ENCODE measurements around the gene RELT. TPM values are rescaled to one million over a fixed set of nuclear protein-coding genes. Genes with fewer than 3 reads are reported as not detected.

Gene RELT
- total RNA-seq, 1 experiment from 2014 or later = 10.2 TPM

GRCh38 chr11:73429121-73429750 lies 53.0 kb downstream of the RELT start:
- H3K27ac Mint-ChIP-seq = peak overlapping the region in 1 of 3 experiments; percentile 53; a peak in 1 of 7 replicates
- Histone ChIP-seq H2BK5ac (ENCODE audit: insufficient read length, low read length) (no peak overlapping the region), H3K27ac (ENCODE audit: insufficient read length, low read depth, low read length) (no peak overlapping the region), H4K5ac (ENCODE audit: insufficient read length, low read depth, low read length) (no peak overlapping the region), H3K79me2 (ENCODE audit: insufficient read depth, low read length) (no peaks in the 10 kb centered on the region), H2BK15ac (ENCODE audit: low read depth, low read length) (no peak overlapping the region), H2BK120ac (ENCODE audit: low read depth, low read length, poor library complexity, severe bottlenecking) (no peak overlapping the region), H4K91ac (ENCODE audit: insufficient read length, low read depth, low read length) (no peak overlapping the region), H3K79me1 (ENCODE audit: insufficient read depth, low read depth, low read length, poor library complexity, severe bottlenecking) (no peaks in the 10 kb centered on the region), H2AK5ac (ENCODE audit: insufficient read length, low read length) (no peak overlapping the region), H3K23ac (ENCODE audit: insufficient read length, low read depth, low read length) (no peak overlapping the region), H3T11ph (ENCODE audit: low read length) (no peak overlapping the region), H3K56ac (ENCODE audit: insufficient read length, low read depth, low read length) (no peak overlapping the region), H2BK20ac (ENCODE audit: low read depth, low read length, poor library complexity, severe bottlenecking) (no peak overlapping the region), H2AFZ (ENCODE audit: low read length) (no peak overlapping the region), H3K4ac (ENCODE audit: low read depth, low read length) (no peak overlapping the region), H3K27me3 (ENCODE audit: insufficient read depth, low read length) (no peaks in the 10 kb centered on the region), H3K14ac (ENCODE audit: insufficient read depth, low read length) (no peak overlapping the region), H3K18ac (ENCODE audit: insufficient read length, low read depth, low read length) (no peak overlapping the region), H4K8ac (replicated peaks; ENCODE audit: insufficient read length, low read depth, low read length) (no peak overlapping the region), H3K23me2 (ENCODE audit: insufficient read length, low read depth, low read length, poor library complexity, severe bottlenecking) (no peaks in the 10 kb centered on the region), H4K20me1 (ENCODE audit: control insufficient read depth, insufficient read depth, insufficient read length) (no peaks in the 10 kb centered on the region), H3K9ac (ENCODE audit: extremely low read depth, insufficient read length, low read length) (no peak overlapping the region), H3K9me3 (ENCODE audit: control insufficient read depth, low read depth, low read length) (no peaks in the 10 kb centered on the region), H3K4me2 (ENCODE audit: insufficient read depth, insufficient read length, low read length) (no peak overlapping the region), H3K4me1 (ENCODE audit: insufficient read depth, low read length) (no peaks in the 10 kb centered on the region; the same call in 1 of the 2 replicates), H2BK12ac (ENCODE audit: insufficient read length, low read depth, low read length) (no peak overlapping the region)
- TF ChIP-seq, protein P1, sequence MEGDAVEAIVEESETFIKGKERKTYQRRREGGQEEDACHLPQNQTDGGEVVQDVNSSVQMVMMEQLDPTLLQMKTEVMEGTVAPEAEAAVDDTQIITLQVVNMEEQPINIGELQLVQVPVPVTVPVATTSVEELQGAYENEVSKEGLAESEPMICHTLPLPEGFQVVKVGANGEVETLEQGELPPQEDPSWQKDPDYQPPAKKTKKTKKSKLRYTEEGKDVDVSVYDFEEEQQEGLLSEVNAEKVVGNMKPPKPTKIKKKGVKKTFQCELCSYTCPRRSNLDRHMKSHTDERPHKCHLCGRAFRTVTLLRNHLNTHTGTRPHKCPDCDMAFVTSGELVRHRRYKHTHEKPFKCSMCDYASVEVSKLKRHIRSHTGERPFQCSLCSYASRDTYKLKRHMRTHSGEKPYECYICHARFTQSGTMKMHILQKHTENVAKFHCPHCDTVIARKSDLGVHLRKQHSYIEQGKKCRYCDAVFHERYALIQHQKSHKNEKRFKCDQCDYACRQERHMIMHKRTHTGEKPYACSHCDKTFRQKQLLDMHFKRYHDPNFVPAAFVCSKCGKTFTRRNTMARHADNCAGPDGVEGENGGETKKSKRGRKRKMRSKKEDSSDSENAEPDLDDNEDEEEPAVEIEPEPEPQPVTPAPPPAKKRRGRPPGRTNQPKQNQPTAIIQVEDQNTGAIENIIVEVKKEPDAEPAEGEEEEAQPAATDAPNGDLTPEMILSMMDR (conservative IDR thresholded peaks at IDR 0.05) = no peak
- no peak for DNase-seq
- peaks cover 0 to 3% (median 0%) of the 10 kb centered on the region in 3 experiments; a peak in 1 of 7 replicates for H3K36me3 Mint-ChIP-seq (ENCODE audit: insufficient read depth in 1 of 3, low read depth in 3 of 3)
- H3K4me1 Mint-ChIP-seq = peaks cover 9 to 19% of the 10 kb centered on the region in 2 experiments
- no CpG with 5 or more reads among the region's 5 CpGs for WGBS (ENCODE audit: extremely low coverage, insufficient read length, low lambda C conversion rate)
- H3K27me3 Mint-ChIP-seq (ENCODE audit: low read depth) = no peaks in the 10 kb centered on the region
- H3K9me3 Mint-ChIP-seq = no peaks in the 10 kb centered on the region
- H3K4me3 Mint-ChIP-seq = no peak overlapping the region

All from H9 (cell line).